H9 (cell line): ENCODE measurements around the gene LRRC30. TPM values are rescaled to one million over a fixed set of nuclear protein-coding genes. Genes with fewer than 3 reads are reported as not detected.

Experiments
- DNase-seq: peaks from one replicate; pipeline ENCODE4 v3.0.0-alpha.2; 2017
- H2AFZ ChIP-seq: one replicate; pipeline ENCODE4 v1.6.1; 2013; ENCODE audit warnings: mild to moderate bottlenecking, low read length, control low read depth, moderate library complexity
- H2AK5ac ChIP-seq: 2 replicates; pipeline ENCODE4 v1.6.1; 2013; ENCODE audit warnings: low read length, control low read depth, mixed read lengths; ENCODE audit not compliant: insufficient read length
- H2BK120ac ChIP-seq: one replicate; pipeline ENCODE4 v1.6.1; 2013; ENCODE audit warnings: low read depth, mild to moderate bottlenecking, low read length, control low read depth, inconsistent platforms; ENCODE audit not compliant: poor library complexity, severe bottlenecking
- H2BK12ac ChIP-seq: 2 replicates; pipeline ENCODE4 v1.6.1; 2013; ENCODE audit warnings: low read length, control low read depth, mixed read lengths, low read depth; ENCODE audit not compliant: insufficient read length
- H2BK15ac ChIP-seq: 2 replicates; pipeline ENCODE4 v1.6.1; 2013; ENCODE audit warnings: low read depth, low read length, control low read depth
- H2BK20ac ChIP-seq: one replicate; pipeline ENCODE4 v1.6.1; 2013; ENCODE audit warnings: low read depth, mild to moderate bottlenecking, low read length, control low read depth, inconsistent platforms; ENCODE audit not compliant: poor library complexity, severe bottlenecking
- H2BK5ac ChIP-seq: 2 replicates; pipeline ENCODE4 v1.6.1; 2013; ENCODE audit warnings: low read length, control low read depth, mixed read lengths; ENCODE audit not compliant: insufficient read length
- H3K14ac ChIP-seq: 2 replicates; pipeline ENCODE4 v1.6.1; 2013; ENCODE audit warnings: low read length, control low read depth; ENCODE audit not compliant: insufficient read depth
- H3K18ac ChIP-seq: 2 replicates; pipeline ENCODE4 v1.6.1; 2013; ENCODE audit warnings: low read depth, mild to moderate bottlenecking, mixed read lengths, low read length, control low read depth; ENCODE audit not compliant: insufficient read length
- H3K23ac ChIP-seq: 2 replicates; pipeline ENCODE4 v1.6.1; 2013; ENCODE audit warnings: low read length, control low read depth, mixed read lengths, low read depth; ENCODE audit not compliant: insufficient read length
- H3K23me2 ChIP-seq: 2 replicates; pipeline ENCODE4 v1.6.1; 2013; ENCODE audit warnings: low read depth, mild to moderate bottlenecking, mixed read lengths, low read length, control low read depth; ENCODE audit not compliant: insufficient read length, poor library complexity, severe bottlenecking
- H3K27ac ChIP-seq: 2 replicates; pipeline ENCODE4 v1.5.1; 2013; ENCODE audit warnings: low read length, control low read depth, mixed read lengths, low read depth; ENCODE audit not compliant: insufficient read length
- H3K27me3 ChIP-seq: 2 replicates; pipeline ENCODE4 v1.6.1; 2013; ENCODE audit warnings: low read length, control low read depth, inconsistent platforms; ENCODE audit not compliant: insufficient read depth
- H3K4ac ChIP-seq: 2 replicates; pipeline ENCODE4 v1.6.1; 2013; ENCODE audit warnings: low read depth, mild to moderate bottlenecking, control low read depth, inconsistent platforms, low read length, moderate library complexity
- H3K4me1 ChIP-seq: 2 replicates; pipeline ENCODE4 v1.6.1; 2013; ENCODE audit warnings: low read length, control low read depth, inconsistent platforms; ENCODE audit not compliant: insufficient read depth
- H3K4me2 ChIP-seq: 2 replicates; pipeline ENCODE4 v1.6.1; 2013; ENCODE audit warnings: low read length, control low read depth, mixed read lengths; ENCODE audit not compliant: insufficient read length, insufficient read depth
- H3K56ac ChIP-seq: 2 replicates; pipeline ENCODE4 v1.6.1; 2013; ENCODE audit warnings: low read depth, mild to moderate bottlenecking, mixed read lengths, low read length, control low read depth; ENCODE audit not compliant: insufficient read length
- H3K79me1 ChIP-seq: 2 replicates; pipeline ENCODE4 v1.6.1; 2013; ENCODE audit warnings: low read depth, mild to moderate bottlenecking, moderate library complexity, low read length, control low read depth, inconsistent platforms; ENCODE audit not compliant: insufficient read depth, poor library complexity, severe bottlenecking
- H3K79me2 ChIP-seq: 2 replicates; pipeline ENCODE4 v1.6.1; 2013; ENCODE audit warnings: low read length, control low read depth, inconsistent platforms; ENCODE audit not compliant: insufficient read depth
- H3K9ac ChIP-seq: 2 replicates; pipeline ENCODE4 v1.6.1; 2013; ENCODE audit warnings: low read length, control low read depth, mixed read lengths; ENCODE audit not compliant: insufficient read length; ENCODE audit errors: extremely low read depth
- H3K9me3 ChIP-seq: one replicate; pipeline ENCODE4 v1.6.1; 2013; ENCODE audit warnings: low read depth, low read length, inconsistent platforms; ENCODE audit not compliant: control insufficient read depth
- H3T11ph ChIP-seq: one replicate; pipeline ENCODE4 v1.6.1; 2013; ENCODE audit warnings: mild to moderate bottlenecking, low read length, control low read depth, inconsistent platforms
- H4K20me1 ChIP-seq: one replicate; pipeline ENCODE4 v1.6.1; 2013; ENCODE audit not compliant: control insufficient read depth, insufficient read length, insufficient read depth
- H4K5ac ChIP-seq: 2 replicates; pipeline ENCODE4 v1.6.1; 2013; ENCODE audit warnings: low read depth, mild to moderate bottlenecking, mixed read lengths, low read length, control low read depth; ENCODE audit not compliant: insufficient read length
- H4K8ac ChIP-seq: replicated peaks from 2 replicates; pipeline ENCODE4 v1.6.1; 2013; ENCODE audit warnings: low read length, control low read depth, mixed read lengths, low read depth; ENCODE audit not compliant: insufficient read length
- H4K91ac ChIP-seq: 2 replicates; pipeline ENCODE4 v1.6.1; 2013; ENCODE audit warnings: low read depth, mild to moderate bottlenecking, moderate library complexity, mixed read lengths, low read length, control low read depth; ENCODE audit not compliant: insufficient read length
- H3K27ac Mint-ChIP-seq, 3 experiments: 2 replicates in 2 of 3; 3 replicates in 1 of 3; pipeline ENCODE4 v1.8.0; 2020 to 2021; ENCODE audit warnings: mixed read lengths in 3 of 3, mild to moderate bottlenecking in 1 of 3, moderate library complexity in 1 of 3
- H3K27me3 Mint-ChIP-seq: 2 replicates; pipeline ENCODE4 v1.8.0; 2021; ENCODE audit warnings: low read depth, mild to moderate bottlenecking, moderate library complexity, mixed read lengths
- H3K36me3 Mint-ChIP-seq, 3 experiments: 2 replicates in 2 of 3; 3 replicates in 1 of 3; pipeline ENCODE4 v1.8.0; 2020 to 2021; ENCODE audit warnings: low read depth in 3 of 3, mixed read lengths in 3 of 3; ENCODE audit not compliant: insufficient read depth in 1 of 3
- H3K4me1 Mint-ChIP-seq, 2 experiments: 2 replicates each; pipeline ENCODE4 v1.8.0; 2020; ENCODE audit warnings: mixed read lengths in 2 of 2
- H3K4me3 Mint-ChIP-seq, 2 experiments: 2 replicates in 1 of 2; 3 replicates in 1 of 2; pipeline ENCODE4 v1.8.0; 2020 to 2021; ENCODE audit warnings: mild to moderate bottlenecking in 2 of 2, mixed read lengths in 2 of 2, moderate library complexity in 1 of 2
- H3K9me3 Mint-ChIP-seq, 2 experiments: 2 replicates in 1 of 2; 3 replicates in 1 of 2; pipeline ENCODE4 v1.8.0; 2020; ENCODE audit warnings: mild to moderate bottlenecking in 2 of 2, mixed read lengths in 2 of 2, moderate library complexity in 1 of 2
- CTCF ChIP-seq: fragments of 200-600 bp; sonication (generic); conservative IDR thresholded peaks from 3 replicates; pipeline ENCODE4 v1.8.0; 2021; ENCODE audit warnings: antibody characterized with exemption, mild to moderate bottlenecking
- WGBS: extraction: QIAGEN DNeasy Blood & Tissue Kit; methylation state at CpG from one replicate; pipeline ENCODE4 v1.1.7; 2013; ENCODE audit warnings: missing lambda C conversion rate, low lambda C conversion rate, mixed read lengths; ENCODE audit not compliant: insufficient read length; ENCODE audit errors: extremely low coverage; 5-methylcytosine and 5-hydroxymethylcytosine counted together
- total RNA-seq: library from RNA; stranded (reverse); gene quantifications from 2 replicates; pipeline ENCODE4 v1.2.1, GENCODE V29; 2021

LRRC30 gene
- total RNA-seq, 1 experiment from 2014 or later = not detected

GRCh38 chr18:7259475-7259874, 28.6 kb downstream of the LRRC30 start:
- no CpG with 5 or more reads among the region's 6 CpGs for WGBS

More at GRCh38 chr18:7259475-7259874, 28.6 kb downstream of the LRRC30 start:
- Histone ChIP-seq H3K79me2 (no peaks in the 10 kb centered on the region), H3K56ac (no peak overlapping the region), H3T11ph (no peak overlapping the region), H2BK20ac (no peak overlapping the region), H3K18ac (no peak overlapping the region), H3K23me2 (no peaks in the 10 kb centered on the region), H2BK15ac (no peak overlapping the region), H3K4me2 (no peak overlapping the region), H2BK12ac (no peak overlapping the region), H2AK5ac (no peak overlapping the region), H3K14ac (no peak overlapping the region), H4K5ac (no peak overlapping the region), H4K20me1 (no peaks in the 10 kb centered on the region), H3K4me1 (no peaks in the 10 kb centered on the region), H3K27me3 (no peaks in the 10 kb centered on the region), H3K27ac (no peak overlapping the region), H3K23ac (no peak overlapping the region), H4K91ac (no peak overlapping the region), H2AFZ (no peak overlapping the region), H3K9me3 (no peaks in the 10 kb centered on the region), H4K8ac (no peak overlapping the region), H3K4ac (no peak overlapping the region), H3K79me1 (no peaks in the 10 kb centered on the region), H3K9ac (no peak overlapping the region), H2BK5ac (no peak overlapping the region), H2BK120ac (no peak overlapping the region)
- H3K27me3 Mint-ChIP-seq = no peaks in the 10 kb centered on the region; the same call in 1 of the 2 replicates
- TF ChIP-seq CTCF = no peak
- peaks cover 9 to 16% of the 10 kb centered on the region in 2 experiments for H3K4me1 Mint-ChIP-seq
- H3K4me3 Mint-ChIP-seq = no peak overlapping the region
- no peak for DNase-seq
- H3K9me3 Mint-ChIP-seq = no peaks in the 10 kb centered on the region
- no peak overlapping the region for H3K27ac Mint-ChIP-seq
- H3K36me3 Mint-ChIP-seq = no peaks in the 10 kb centered on the region; a peak in 1 of 7 replicates
